Mesothelial cell of epicardium (in vitro differentiated cells): ENCODE results near the gene SKIC8. TPM values are rescaled to one million over a fixed set of nuclear protein-coding genes. Genes with fewer than 3 reads are reported as not detected.

Experiments
- DNase-seq, 2 experiments: peaks; one replicate each; pipeline ENCODE4 v3.0.0; 2021; ENCODE audit warnings: low spot score in 2 of 2; ENCODE audit not compliant: unreplicated experiment in 2 of 2
- H3K27ac Mint-ChIP-seq: 2 replicates; pipeline ENCODE4 v1.8.0; 2021; ENCODE audit warnings: mixed read lengths
- H3K27me3 Mint-ChIP-seq: 2 replicates; pipeline ENCODE4 v1.8.0; 2021; ENCODE audit warnings: low read depth, mixed read lengths
- H3K36me3 Mint-ChIP-seq: 2 replicates; pipeline ENCODE4 v1.8.0; 2021; ENCODE audit warnings: mixed read lengths
- H3K4me1 Mint-ChIP-seq: 2 replicates; pipeline ENCODE4 v1.8.0; 2021; ENCODE audit warnings: mixed read lengths
- H3K4me3 Mint-ChIP-seq: 2 replicates; pipeline ENCODE4 v1.8.0; 2021; ENCODE audit warnings: mild to moderate bottlenecking, moderate library complexity, mixed read lengths
- H3K9me3 Mint-ChIP-seq: 2 replicates; pipeline ENCODE4 v1.8.0; 2021; ENCODE audit warnings: mixed read lengths
- total RNA-seq: library from RNA; stranded (reverse); gene quantifications from 3 replicates; pipeline ENCODE4 v1.2.1, GENCODE V29; 2021
- TF ChIP-seq, protein P1 (sequence below): fragments of 200-600 bp; sonication (generic); IDR thresholded peaks from one replicate; pipeline ENCODE4 v1.5.0; 2021; ENCODE audit warnings: antibody characterized with exemption; ENCODE audit not compliant: unreplicated experiment

SKIC8 gene
- total RNA-seq, 1 donor from 2014 or later, result 55.1 TPM

DNA sequence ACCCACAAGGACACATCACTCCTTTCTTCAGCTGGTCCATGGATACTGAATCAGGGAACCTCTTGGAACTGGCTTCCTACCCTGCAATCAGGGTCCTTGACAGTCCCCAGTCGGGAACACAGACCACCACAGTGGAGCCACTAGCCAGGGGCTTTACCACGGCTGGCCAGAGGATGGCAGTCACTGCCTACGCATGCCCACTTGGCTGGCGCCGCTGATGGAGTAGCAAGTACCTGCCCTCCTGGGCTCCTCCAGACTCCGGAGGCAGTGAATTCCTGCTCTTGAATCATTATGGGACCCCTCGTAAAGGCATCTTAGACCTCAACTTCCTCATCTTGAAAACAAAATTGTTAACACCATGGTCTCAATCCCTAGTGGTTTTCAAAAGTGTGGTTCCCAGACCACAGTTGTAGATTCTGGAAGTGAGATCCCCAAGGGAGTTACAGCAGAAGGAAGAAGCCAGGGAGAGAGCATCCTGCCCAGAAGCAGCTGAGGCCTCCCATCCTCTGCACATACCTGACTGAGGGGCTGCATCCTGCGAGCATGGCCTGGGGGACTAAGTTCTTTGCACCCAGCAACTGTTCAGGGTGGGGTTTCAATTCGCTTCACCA lies 9.1 kb upstream of the SKIC8 start:
- H3K4me1 Mint-ChIP-seq, result peaks cover 6% of the 10 kb centered on the region
- H3K9me3 Mint-ChIP-seq, result no peaks in the 10 kb centered on the region
- DNase-seq, result peak; percentile 78 to 90
- no peaks in the 10 kb centered on the region for H3K36me3 Mint-ChIP-seq
- H3K4me3 Mint-ChIP-seq, result no peak overlapping the region
- no peak overlapping the region for H3K27ac Mint-ChIP-seq
- TF ChIP-seq, protein P1, sequence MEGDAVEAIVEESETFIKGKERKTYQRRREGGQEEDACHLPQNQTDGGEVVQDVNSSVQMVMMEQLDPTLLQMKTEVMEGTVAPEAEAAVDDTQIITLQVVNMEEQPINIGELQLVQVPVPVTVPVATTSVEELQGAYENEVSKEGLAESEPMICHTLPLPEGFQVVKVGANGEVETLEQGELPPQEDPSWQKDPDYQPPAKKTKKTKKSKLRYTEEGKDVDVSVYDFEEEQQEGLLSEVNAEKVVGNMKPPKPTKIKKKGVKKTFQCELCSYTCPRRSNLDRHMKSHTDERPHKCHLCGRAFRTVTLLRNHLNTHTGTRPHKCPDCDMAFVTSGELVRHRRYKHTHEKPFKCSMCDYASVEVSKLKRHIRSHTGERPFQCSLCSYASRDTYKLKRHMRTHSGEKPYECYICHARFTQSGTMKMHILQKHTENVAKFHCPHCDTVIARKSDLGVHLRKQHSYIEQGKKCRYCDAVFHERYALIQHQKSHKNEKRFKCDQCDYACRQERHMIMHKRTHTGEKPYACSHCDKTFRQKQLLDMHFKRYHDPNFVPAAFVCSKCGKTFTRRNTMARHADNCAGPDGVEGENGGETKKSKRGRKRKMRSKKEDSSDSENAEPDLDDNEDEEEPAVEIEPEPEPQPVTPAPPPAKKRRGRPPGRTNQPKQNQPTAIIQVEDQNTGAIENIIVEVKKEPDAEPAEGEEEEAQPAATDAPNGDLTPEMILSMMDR, result peak; percentile 86
- H3K27me3 Mint-ChIP-seq, result peaks cover 18% of the 10 kb centered on the region

DNA sequence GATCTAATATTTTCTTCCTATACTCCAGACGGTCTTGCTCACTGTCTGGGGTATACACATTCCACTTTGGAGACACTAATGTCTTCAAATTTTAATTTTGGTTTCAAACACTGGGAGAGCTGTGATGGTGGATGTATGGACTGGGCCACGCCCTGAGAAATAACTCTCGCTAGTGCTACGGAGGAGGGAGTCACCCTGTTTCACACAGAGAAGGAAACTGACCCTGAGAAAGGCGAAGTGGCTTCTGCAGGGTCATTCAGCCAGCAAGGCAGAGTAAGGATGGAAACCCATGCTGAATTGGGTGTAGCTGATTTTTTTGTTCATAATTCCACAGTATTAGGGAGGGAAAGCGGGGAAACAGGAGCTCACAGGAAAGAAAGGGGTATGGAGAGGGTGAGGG lies 8.6 kb upstream of the SKIC8 start:
- TF ChIP-seq, protein P1, result no peak
- peaks cover 22% of the 10 kb centered on the region for H3K27me3 Mint-ChIP-seq
- H3K36me3 Mint-ChIP-seq, result no peaks in the 10 kb centered on the region
- no peak overlapping the region for H3K4me3 Mint-ChIP-seq
- H3K4me1 Mint-ChIP-seq, result peaks cover 6% of the 10 kb centered on the region
- no peak overlapping the region for H3K27ac Mint-ChIP-seq
- no peaks in the 10 kb centered on the region for H3K9me3 Mint-ChIP-seq
- no peak for DNase-seq

DNA sequence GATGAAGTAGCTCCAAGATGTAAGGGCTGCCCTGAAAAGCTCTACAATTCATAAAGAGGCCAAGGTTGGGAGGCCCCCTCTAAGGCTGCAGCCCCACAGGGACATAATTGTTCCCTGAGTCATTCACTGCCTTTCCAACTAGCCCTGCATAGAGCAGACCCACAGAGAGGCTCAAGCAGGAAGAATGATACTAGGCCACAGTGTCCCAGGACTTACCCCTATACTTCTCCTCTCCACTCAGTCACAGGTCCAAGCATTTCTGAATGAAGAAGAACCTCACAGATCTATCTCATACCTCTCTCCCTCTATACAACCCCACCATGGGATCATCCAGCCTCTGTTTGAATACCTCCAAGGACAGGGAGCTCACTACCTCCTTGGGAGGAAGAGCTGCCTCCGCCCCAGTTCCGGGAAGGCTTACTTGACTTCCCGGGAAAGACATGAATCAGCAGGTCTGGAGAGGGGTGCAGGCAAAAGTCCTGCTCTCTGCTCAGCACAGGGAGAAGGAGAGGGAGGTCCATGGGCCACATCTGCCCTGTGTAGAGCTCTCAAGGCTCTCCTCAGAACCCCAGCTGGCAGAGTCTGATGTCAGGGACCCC lies 6.9 kb upstream of the SKIC8 start:
- no peaks in the 10 kb centered on the region for H3K36me3 Mint-ChIP-seq
- peaks cover 37% of the 10 kb centered on the region for H3K27me3 Mint-ChIP-seq
- H3K27ac Mint-ChIP-seq, result no peak overlapping the region
- no peak for DNase-seq
- TF ChIP-seq, protein P1, result no peak
- peaks cover 6% of the 10 kb centered on the region for H3K4me1 Mint-ChIP-seq
- H3K9me3 Mint-ChIP-seq, result no peaks in the 10 kb centered on the region
- no peak overlapping the region for H3K4me3 Mint-ChIP-seq

DNA sequence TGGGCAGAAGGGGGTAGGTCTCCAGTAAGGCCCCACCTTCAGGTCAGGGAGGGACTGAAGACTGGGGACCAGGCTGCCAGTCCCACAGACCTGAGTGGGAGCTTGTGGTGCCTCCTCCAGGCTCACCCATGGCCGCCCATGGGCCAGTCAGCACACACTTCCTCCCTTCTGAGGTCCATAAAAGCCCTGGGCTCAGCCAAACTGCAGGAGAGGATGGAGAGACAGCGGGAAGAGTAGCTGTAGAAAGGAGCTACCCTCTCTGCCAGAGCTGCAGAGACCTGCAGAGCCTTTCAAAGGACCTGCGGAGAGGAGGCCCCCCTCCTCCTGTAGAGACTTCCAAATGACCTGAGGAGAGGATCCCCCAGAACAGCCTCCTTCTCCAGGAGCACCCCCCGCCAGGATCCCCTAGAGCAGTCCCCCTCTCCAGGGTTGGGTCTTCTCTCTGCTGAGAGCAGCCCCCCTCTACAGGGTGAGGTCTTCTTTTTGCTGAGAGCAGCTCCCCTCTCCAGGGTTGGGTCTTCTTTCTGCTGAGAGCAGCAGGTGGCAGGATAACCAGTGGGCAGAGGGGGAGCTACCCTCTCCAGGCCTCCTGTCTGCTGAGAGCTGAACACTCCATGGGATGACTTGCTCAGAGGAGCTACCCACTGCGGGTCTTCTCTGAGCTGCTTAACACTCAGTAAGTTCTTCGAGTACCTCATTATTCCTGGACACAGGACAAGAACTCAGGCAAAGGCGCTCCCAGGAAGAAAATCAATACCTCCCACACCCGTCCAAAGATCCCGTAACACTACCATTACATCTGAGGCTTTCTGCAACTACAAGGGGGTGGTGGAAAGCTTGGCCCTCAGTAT lies 5.0 kb upstream of the SKIC8 start:
- no peak overlapping the region for H3K27ac Mint-ChIP-seq
- no peak for DNase-seq
- H3K36me3 Mint-ChIP-seq, result no peaks in the 10 kb centered on the region
- H3K27me3 Mint-ChIP-seq, result peaks cover 50% of the 10 kb centered on the region
- H3K4me3 Mint-ChIP-seq, result no peak overlapping the region
- TF ChIP-seq, protein P1, result no peak
- no peaks in the 10 kb centered on the region for H3K9me3 Mint-ChIP-seq
- H3K4me1 Mint-ChIP-seq, result peaks cover 10% of the 10 kb centered on the region

DNA sequence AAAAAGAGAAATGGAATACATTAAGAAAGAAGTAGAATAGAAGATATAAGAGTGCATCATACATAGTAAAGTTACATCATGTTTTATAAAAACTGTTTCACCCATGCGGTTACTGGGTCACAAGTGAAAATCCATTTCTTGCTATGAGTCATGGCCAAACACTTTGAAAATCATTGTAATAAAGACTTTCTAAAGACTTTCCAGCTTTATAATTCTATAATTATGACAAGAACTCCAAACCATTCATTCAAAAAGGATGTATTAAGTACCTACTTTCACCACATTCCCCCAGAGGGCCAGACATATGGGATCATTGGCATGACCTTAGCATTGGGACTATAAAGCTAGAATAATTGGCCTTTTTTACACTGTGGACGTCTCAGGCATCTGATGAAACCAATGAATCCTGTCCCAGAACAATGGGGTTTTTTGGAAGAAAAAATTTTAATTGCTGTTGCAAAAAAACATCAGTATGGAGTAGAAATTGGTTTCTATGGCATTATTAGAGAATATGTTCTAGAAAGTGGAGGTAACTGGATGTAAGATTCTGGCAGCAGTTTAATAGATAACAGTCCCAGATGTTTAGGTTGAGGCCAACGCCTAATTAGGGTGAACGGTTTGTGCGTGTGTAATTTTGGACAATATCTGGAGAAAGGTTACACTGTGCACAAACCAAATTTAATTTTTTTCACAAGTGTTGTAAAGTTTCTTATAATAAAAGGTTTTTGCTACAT lies 3.3 kb upstream of the SKIC8 start:
- TF ChIP-seq, protein P1, result no peak

More for the DNA sequence above, 3.3 kb upstream of the SKIC8 start:
- peaks cover 21% of the 10 kb centered on the region for H3K4me1 Mint-ChIP-seq
- H3K27ac Mint-ChIP-seq, result no peak overlapping the region
- H3K4me3 Mint-ChIP-seq, result no peak overlapping the region
- DNase-seq, result no peak
- no peaks in the 10 kb centered on the region for H3K36me3 Mint-ChIP-seq
- peaks cover 50% of the 10 kb centered on the region for H3K27me3 Mint-ChIP-seq
- no peaks in the 10 kb centered on the region for H3K9me3 Mint-ChIP-seq
